Activated CD4-positive, CD25-positive, alpha-beta regulatory T cell treated with anti-CD3 and anti-CD28 coated beads, Interleukin-2, amount 50 U/mL, for 16 hours (primary cell): ENCODE measurements around the gene KIF11.

Experiments
- DNase-seq: peaks from one replicate; pipeline ENCODE4 v3.0.0-alpha.2; 2020; ENCODE audit warnings: low read depth, low spot score

The KIF11 gene

DNA sequence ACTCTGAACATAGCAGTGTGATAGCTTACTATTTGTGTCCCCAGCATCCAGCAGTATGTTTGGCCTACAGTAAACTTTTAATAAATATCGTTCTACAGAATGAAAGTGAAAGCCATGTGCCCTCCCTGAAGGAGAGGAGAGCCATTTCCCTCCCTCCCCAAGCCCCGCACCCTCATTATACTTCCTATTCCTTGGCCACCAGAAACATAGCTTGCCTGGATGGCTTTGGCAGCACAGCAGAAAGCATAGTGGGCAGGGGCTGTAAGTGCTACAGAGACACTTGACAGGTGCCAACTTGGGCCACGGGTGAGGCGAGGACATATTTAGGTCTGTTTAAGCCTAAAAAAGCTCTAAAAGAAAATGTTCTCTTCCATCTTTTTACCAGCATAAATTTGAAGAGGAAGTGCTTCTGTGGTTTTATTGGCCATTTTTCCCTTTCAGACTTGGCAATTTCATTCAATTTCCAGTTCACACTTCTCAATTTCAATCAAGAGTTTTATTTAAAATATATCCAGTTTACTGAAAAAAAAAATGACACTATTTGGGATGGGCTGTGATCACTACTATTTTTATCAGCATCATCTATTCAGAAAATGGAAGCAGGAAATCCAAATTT, 109.5 kb downstream of the KIF11 start:
- DNase-seq = no peak
